Uterus (tissue), 2 donors: Measurements from ENCODE around the gene PTPRN2.

Source experiments
- CTCF ChIP-seq, 4 experiments: fragments of 200-600 bp in 2 of 4; fragments of 450-650 bp in 2 of 4; sonication (generic) in 2 of 4; IDR thresholded peaks; one replicate each; pipeline ENCODE4 v1.5.1; 2016 to 2019; ENCODE audit warnings: antibody characterized with exemption in 4 of 4, mild to moderate bottlenecking in 2 of 4, moderate library complexity in 1 of 4
- POLR2A ChIP-seq, 2 donors: fragments of 450-650 bp; IDR thresholded peaks; one replicate each; pipeline ENCODE4 v1.6.1; 2016; ENCODE audit warnings: antibody characterized with exemption in 2 of 2, mild to moderate bottlenecking in 1 of 2, moderate library complexity in 1 of 2

- TF ChIP-seq CTCF (IDR thresholded peaks at IDR 0.05): no peak
- no peak for TF ChIP-seq POLR2A (IDR thresholded peaks at IDR 0.05)
These were observed 258.5 kb downstream of the PTPRN2 start for GRCh38 chr7:158329014-158329610.
